Naive thymus-derived CD8-positive, alpha-beta T cell (primary cell): ENCODE data around the gene ZNF660. TPM values are rescaled to one million over a fixed set of nuclear protein-coding genes. Genes with fewer than 3 reads are reported as not detected.

Experiments used
- ATAC-seq, 2 donors: fragments of 150-1000 bp; cut with Tn5 transposase in 1 of 2; sonication (Bioruptor Pico), chemical (Tn5 transposase) in 1 of 2; 1 replicate in 1 of 2; 2 replicates in 1 of 2; pipeline ENCODE4 v1.10.0; 2021; ENCODE audit warnings: mild to moderate bottlenecking in 2 of 2, moderate library complexity in 2 of 2
- POLR2A ChIA-PET: fragments of 350-600 bp; sonication (Branson Sonifier 250); formaldehyde crosslinking; loops from one replicate; lab custom pipeline; 2021; ENCODE audit warnings: antibody characterized with exemption; lab: Charles Lee
- DNase-seq, 10 donors: peaks; one replicate each; pipeline versions ENCODE4 v3.0.0 to v3.0.0-alpha.2; 2020 to 2022
- H3K27ac Mint-ChIP-seq, 10 donors: one replicate each; pipeline ENCODE4 v1.8.0; 2020 to 2022; ENCODE audit warnings: mild to moderate bottlenecking in 10 of 10, mixed read lengths in 10 of 10, moderate library complexity in 4 of 10, inconsistent platforms in 1 of 10
- H3K27me3 Mint-ChIP-seq, 5 donors: one replicate each; pipeline ENCODE4 v1.8.0; 2021 to 2022; ENCODE audit warnings: mixed read lengths in 5 of 5
- H3K36me3 Mint-ChIP-seq, 3 donors: one replicate each; pipeline ENCODE4 v1.8.0; 2020 to 2022; ENCODE audit warnings: mixed read lengths in 3 of 3, mild to moderate bottlenecking in 2 of 3, inconsistent platforms in 1 of 3
- H3K4me1 Mint-ChIP-seq, 4 donors: one replicate each; pipeline ENCODE4 v1.8.0; 2021 to 2022; ENCODE audit warnings: mixed read lengths in 4 of 4
- H3K4me3 Mint-ChIP-seq, 10 donors: one replicate each; pipeline ENCODE4 v1.8.0; 2020 to 2022; ENCODE audit warnings: mild to moderate bottlenecking in 10 of 10, mixed read lengths in 10 of 10, moderate library complexity in 6 of 10, inconsistent platforms in 1 of 10
- H3K9me3 Mint-ChIP-seq, 9 donors: one replicate each; pipeline ENCODE4 v1.8.0; 2020 to 2022; ENCODE audit warnings: mixed read lengths in 9 of 9, mild to moderate bottlenecking in 3 of 9, inconsistent platforms in 1 of 9, moderate library complexity in 1 of 9
- polyA plus RNA-seq, 3 donors: library from polyadenylated mRNA; unstranded; fragments of 300-500 nt; fragmentation: Illumina TruSeq; gene quantifications; one replicate each; pipeline ENCODE4 v1.2.3, GENCODE V29; 2021
- total RNA-seq, 8 experiments: library from RNA in 2 of 8; stranded (reverse) in 2 of 8; gene quantifications; one replicate each; pipeline ENCODE4 v1.2.3 and lab custom pipeline; 2021 to 2026

ZNF660 gene
- total and polyA plus RNA-seq, 5 experiments from 2014 or later, result 0.28 to 1.9 (median 1.4) TPM; not detected in 1

GRCh38 chr3:44643024-44643423 is 58.3 kb downstream of the ZNF660 start:
- Mint-ChIP-seq H3K4me1 (peaks cover 2 to 6% (median 5%) of the 10 kb centered on the region in 4 donors), H3K9me3 (peaks cover 0 to 95% (median 61%) of the 10 kb centered on the region in 9 donors), H3K36me3 (peaks cover 53 to 85% (median 64%) of the 10 kb centered on the region in 3 donors), H3K27me3 (peaks cover 0 to 1% (median 0%) of the 10 kb centered on the region in 5 donors), H3K27ac (no peak overlapping the region), H3K4me3 (no peak overlapping the region)
- POLR2A ChIA-PET, result no interaction called here
- DNase-seq (no peak), ATAC-seq (no peak)

- H3K27me3 Mint-ChIP-seq, result peaks cover 0 to 2% (median 0%) of the 10 kb centered on the region in 5 donors
- POLR2A ChIA-PET, result no interaction called here
- H3K27ac Mint-ChIP-seq, result peak overlapping the region in 5 of 10 donors; percentile 0 to 49 (median 26)
- peak overlapping the region; percentile 70 to 88 (median 82) for H3K4me3 Mint-ChIP-seq
- peaks cover 28 to 67% (median 47%) of the 10 kb centered on the region in 3 donors for H3K36me3 Mint-ChIP-seq
- peaks cover 2 to 18% (median 16%) of the 10 kb centered on the region in 4 donors for H3K4me1 Mint-ChIP-seq
- peaks cover 0 to 83% (median 42%) of the 10 kb centered on the region in 9 donors for H3K9me3 Mint-ChIP-seq
- DNase-seq (no peak), ATAC-seq (no peak)
Observed at GRCh38 chr3:44647771-44648170, 63.0 kb downstream of the ZNF660 start.

GRCh38 chr3:44648564-44649229 is 63.9 kb downstream of the ZNF660 start, which contains the start of gene ZNF35:
Gene ZNF35 (plus strand): TSS chr3:44648732. CDS start chr3:44651068, 2,336 bp downstream.
- peaks cover 0 to 2% (median 0%) of the 10 kb centered on the region in 5 donors for H3K27me3 Mint-ChIP-seq
- H3K27ac Mint-ChIP-seq, result peak within 1 kb of the TSS in 8 of 10 donors; percentile 37 to 75 (median 51)
- peaks cover 29 to 66% (median 46%) of the 10 kb centered on the region in 3 donors for H3K36me3 Mint-ChIP-seq
- DNase-seq (peak in 1 of 10 donors; percentile 22), ATAC-seq (peak in 1 of 2 donors; percentile 23)
- peaks cover 2 to 18% (median 16%) of the 10 kb centered on the region in 4 donors for H3K4me1 Mint-ChIP-seq
- peak within 1 kb of the TSS; percentile 70 to 88 (median 82) for H3K4me3 Mint-ChIP-seq
- H3K9me3 Mint-ChIP-seq, result peaks cover 0 to 82% (median 39%) of the 10 kb centered on the region in 9 donors
- POLR2A ChIA-PET, result no interaction called here

Other genes starting within 250 kb of the ZNF660 start
- gene TCAIM, start 246.2 kb upstream of the ZNF660 start, total RNA-seq, result 10 to 100 TPM; 19.5 to 23.7 TPM
- 10 to 100 TPM; 12.1 to 14.0 (median 13.1) TPM for gene TCAIM, start 246.2 kb upstream of the ZNF660 start, polyA plus RNA-seq
- 10 to 100 TPM; 31.1 to 32.2 TPM for gene ZNF445, start 107.3 kb upstream of the ZNF660 start, total RNA-seq
- 1 to 10 TPM; 2.8 to 3.3 (median 3.0) TPM for gene ZNF445, start 107.3 kb upstream of the ZNF660 start, polyA plus RNA-seq
- gene ZKSCAN7, start 29.8 kb upstream of the ZNF660 start, total RNA-seq, result 10 to 100 TPM in 1 of 2 experiments, 1 to 10 TPM in 1; 6.7 to 10.5 TPM
- gene ZKSCAN7, start 29.8 kb upstream of the ZNF660 start, polyA plus RNA-seq, result 1 to 10 TPM; 2.6 to 5.9 (median 5.1) TPM
- 10 to 100 TPM; 16.1 to 17.2 TPM for gene ZNF197, start 40.1 kb downstream of the ZNF660 start, total RNA-seq
- 1 to 10 TPM; 3.2 to 6.8 (median 4.2) TPM for gene ZNF197, start 40.1 kb downstream of the ZNF660 start, polyA plus RNA-seq
- gene ZNF35, start 63.8 kb downstream of the ZNF660 start, total RNA-seq, result 1 to 10 TPM; 2.7 to 3.9 TPM
- gene ZNF35, start 63.8 kb downstream of the ZNF660 start, polyA plus RNA-seq, result 1 to 10 TPM in 1 of 3 donors, under 1 TPM in 2; 0.41 to 1.2 (median 0.62) TPM
- 1 to 10 TPM; 6.0 to 6.1 TPM for gene ZNF502, start 127.7 kb downstream of the ZNF660 start, total RNA-seq
- 1 to 10 TPM; 2.3 to 3.4 (median 2.4) TPM for gene ZNF502, start 127.7 kb downstream of the ZNF660 start, polyA plus RNA-seq
- 1 to 10 TPM; 3.9 to 4.5 TPM for gene ZNF501, start 144.7 kb downstream of the ZNF660 start, total RNA-seq
- gene ZNF501, start 144.7 kb downstream of the ZNF660 start, polyA plus RNA-seq, result 1 to 10 TPM; 1.6 to 2.3 (median 2.2) TPM
- gene KIAA1143, start 176.7 kb downstream of the ZNF660 start, total RNA-seq, result 10 to 100 TPM; 39.8 to 50.0 TPM
- 10 to 100 TPM; 24.1 to 34.9 (median 30.6) TPM for gene KIAA1143, start 176.7 kb downstream of the ZNF660 start, polyA plus RNA-seq
- under 1 TPM; 0.30 to 0.57 TPM for gene KIF15, start 176.8 kb downstream of the ZNF660 start, total RNA-seq
- gene KIF15, start 176.8 kb downstream of the ZNF660 start, polyA plus RNA-seq, result under 1 TPM in 1 of 3 donors, not detected in 2; 0.08 TPM